ENCODE measurements around the gene SUN5. TPM values are rescaled to one million over a fixed set of nuclear protein-coding genes. Genes with fewer than 3 reads are reported as not detected.

The SUN5 gene
- total RNA-seq, 1 donor from 2014 or later = not detected

DNA sequence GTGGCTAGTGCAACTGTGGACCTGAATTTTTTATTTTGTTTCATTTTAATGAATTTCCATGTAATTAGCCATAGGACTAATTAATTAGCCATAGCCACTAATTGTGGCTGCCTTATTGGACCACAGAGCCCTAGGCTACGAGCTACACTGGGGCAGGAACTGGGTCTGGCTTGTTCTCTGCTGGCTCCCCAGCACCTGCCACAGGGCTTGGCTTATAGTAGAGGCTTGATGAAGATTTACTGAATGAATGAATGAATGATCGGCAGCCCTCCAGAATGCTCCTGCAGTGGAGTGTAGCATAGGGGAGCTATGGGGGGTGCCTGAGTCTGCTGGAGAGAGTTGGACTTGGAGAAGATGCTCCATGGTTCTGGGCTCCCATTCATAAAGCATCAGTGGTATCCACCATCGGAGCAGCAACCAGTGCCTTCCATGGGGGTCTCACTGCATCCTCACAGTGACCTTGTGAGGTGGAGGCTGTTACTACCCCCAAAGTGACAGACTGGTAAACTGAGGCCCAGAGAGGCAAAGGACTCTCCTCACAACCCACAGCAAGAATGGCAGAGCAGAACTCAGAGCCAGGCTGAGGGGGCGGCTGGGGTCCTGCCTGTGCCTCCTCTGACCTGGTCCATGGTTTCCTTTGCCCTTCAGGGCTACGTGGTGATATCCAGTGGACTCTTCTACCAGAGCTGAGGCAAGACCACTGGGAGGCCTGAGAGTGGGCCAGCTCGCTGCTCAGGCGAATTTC, 18.6 kb upstream of the SUN5 start:
- H3K36me3 Mint-ChIP-seq (ENCODE audit: insufficient read depth) = no peaks in the 10 kb centered on the region
- DNase-seq (ENCODE audit: low spot score, unreplicated experiment) = no peak
- no peak overlapping the region for H3K27ac Mint-ChIP-seq
- TF ChIP-seq, protein P1, sequence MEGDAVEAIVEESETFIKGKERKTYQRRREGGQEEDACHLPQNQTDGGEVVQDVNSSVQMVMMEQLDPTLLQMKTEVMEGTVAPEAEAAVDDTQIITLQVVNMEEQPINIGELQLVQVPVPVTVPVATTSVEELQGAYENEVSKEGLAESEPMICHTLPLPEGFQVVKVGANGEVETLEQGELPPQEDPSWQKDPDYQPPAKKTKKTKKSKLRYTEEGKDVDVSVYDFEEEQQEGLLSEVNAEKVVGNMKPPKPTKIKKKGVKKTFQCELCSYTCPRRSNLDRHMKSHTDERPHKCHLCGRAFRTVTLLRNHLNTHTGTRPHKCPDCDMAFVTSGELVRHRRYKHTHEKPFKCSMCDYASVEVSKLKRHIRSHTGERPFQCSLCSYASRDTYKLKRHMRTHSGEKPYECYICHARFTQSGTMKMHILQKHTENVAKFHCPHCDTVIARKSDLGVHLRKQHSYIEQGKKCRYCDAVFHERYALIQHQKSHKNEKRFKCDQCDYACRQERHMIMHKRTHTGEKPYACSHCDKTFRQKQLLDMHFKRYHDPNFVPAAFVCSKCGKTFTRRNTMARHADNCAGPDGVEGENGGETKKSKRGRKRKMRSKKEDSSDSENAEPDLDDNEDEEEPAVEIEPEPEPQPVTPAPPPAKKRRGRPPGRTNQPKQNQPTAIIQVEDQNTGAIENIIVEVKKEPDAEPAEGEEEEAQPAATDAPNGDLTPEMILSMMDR (IDR thresholded peaks at IDR 0.05; ENCODE audit: unreplicated experiment) = no peak
- H3K4me3 Mint-ChIP-seq (ENCODE audit: low read depth) = no peak overlapping the region
- no peaks in the 10 kb centered on the region for H3K9me3 Mint-ChIP-seq (ENCODE audit: low read depth)
- H3K4me1 Mint-ChIP-seq (ENCODE audit: low read depth) = no peaks in the 10 kb centered on the region
- H3K27me3 Mint-ChIP-seq = peaks cover 4% of the 10 kb centered on the region

DNA sequence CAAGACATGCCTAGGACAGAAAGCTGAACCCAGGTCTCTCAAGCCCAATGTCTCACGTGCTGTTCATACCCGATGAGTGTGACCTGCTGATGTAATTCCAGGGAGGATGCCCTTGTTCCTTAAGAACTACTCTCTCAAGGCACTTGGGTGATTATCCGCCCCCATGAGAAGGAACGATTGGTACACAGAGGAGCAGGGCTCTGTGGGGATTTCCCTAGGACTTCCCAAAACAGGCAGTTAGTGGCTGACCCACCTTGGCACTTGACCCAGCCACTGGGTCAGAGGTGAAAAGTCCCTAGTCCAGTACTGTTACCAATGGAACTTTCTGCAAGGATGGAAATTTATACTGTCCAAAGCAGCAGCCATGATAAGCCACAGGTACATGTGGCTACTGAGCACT, 18.1 kb upstream of the SUN5 start:
- H3K4me1 Mint-ChIP-seq (ENCODE audit: low read depth) = no peaks in the 10 kb centered on the region
- no peak for DNase-seq (ENCODE audit: low spot score, unreplicated experiment)
- no peaks in the 10 kb centered on the region for H3K9me3 Mint-ChIP-seq (ENCODE audit: low read depth)
- TF ChIP-seq, protein P1 (IDR thresholded peaks at IDR 0.05; ENCODE audit: unreplicated experiment) = no peak
- H3K27ac Mint-ChIP-seq = no peak overlapping the region
- peaks cover 8% of the 10 kb centered on the region for H3K27me3 Mint-ChIP-seq
- H3K4me3 Mint-ChIP-seq (ENCODE audit: low read depth) = no peak overlapping the region
- H3K36me3 Mint-ChIP-seq (ENCODE audit: insufficient read depth) = no peaks in the 10 kb centered on the region

DNA sequence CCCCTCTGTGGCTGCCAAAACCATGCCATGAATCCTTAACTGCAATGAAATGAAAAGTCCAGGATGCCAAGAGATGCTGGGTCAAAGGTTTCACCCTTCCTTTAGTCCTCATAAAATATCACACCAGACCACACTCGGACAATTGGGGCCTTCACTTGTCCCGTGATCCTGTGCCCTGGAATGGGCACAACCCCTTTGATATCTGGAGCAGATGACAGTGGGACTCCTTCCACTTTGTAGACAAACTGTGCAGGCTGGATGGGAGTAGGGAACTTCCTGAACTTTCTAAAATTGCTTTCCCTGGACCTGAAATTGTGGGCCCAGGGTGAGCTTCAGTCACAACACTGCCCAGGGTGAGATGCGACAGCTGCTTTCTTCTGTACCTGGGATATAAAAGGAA, 17.6 kb upstream of the SUN5 start:
- Mint-ChIP-seq H3K4me3 (ENCODE audit: low read depth) (no peak overlapping the region), H3K27me3 (peaks cover 8% of the 10 kb centered on the region), H3K4me1 (ENCODE audit: low read depth) (no peaks in the 10 kb centered on the region), H3K27ac (no peak overlapping the region), H3K9me3 (ENCODE audit: low read depth) (no peaks in the 10 kb centered on the region), H3K36me3 (ENCODE audit: insufficient read depth) (no peaks in the 10 kb centered on the region)
- TF ChIP-seq, protein P1 (IDR thresholded peaks at IDR 0.05; ENCODE audit: unreplicated experiment) = no peak
- DNase-seq (ENCODE audit: low spot score, unreplicated experiment) = no peak

DNA sequence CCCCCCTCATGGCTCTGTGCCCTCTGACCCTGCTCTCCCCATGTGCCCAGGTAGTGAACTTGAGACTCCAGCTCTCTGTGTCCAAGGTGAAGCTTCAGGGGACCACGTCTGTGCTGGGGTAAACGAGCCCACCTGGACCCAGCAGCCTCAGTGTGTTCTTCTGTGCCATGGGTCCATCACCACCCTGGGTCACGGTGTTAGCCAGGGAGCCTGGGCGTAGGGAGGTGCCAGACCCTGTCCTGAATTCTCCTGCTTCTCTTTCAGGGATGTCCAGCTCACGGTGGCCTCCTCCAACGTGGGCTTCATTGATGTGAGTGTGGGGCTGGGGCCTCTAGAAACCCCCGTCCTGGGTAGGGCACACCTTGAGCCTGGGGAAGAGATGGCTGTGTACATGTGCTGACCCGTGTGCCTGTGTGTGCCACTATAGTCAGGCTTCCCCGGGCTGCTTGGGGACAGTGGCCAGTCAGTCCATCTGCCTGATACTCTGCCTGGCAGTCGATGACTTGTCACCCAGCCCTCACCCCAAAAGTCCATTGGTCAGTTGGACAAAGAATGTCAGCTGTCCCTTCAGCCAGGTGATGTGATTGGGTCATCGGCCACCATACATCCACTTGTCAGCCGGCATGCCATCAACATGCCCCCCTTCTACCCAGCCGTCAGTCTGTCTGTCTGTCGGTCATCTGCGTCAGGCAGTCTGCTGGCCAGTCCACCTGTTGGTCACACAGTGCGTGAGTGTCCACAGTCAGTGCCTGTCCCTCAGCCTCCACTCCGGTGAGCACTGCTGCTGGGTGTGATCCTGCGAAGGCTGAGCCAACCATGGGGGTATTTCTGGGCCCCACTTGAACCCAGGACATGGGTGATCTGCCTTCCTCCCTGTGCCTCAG, 16.3 kb upstream of the SUN5 start:
- no peaks in the 10 kb centered on the region for H3K36me3 Mint-ChIP-seq (ENCODE audit: insufficient read depth)
- no peak overlapping the region for H3K27ac Mint-ChIP-seq
- TF ChIP-seq, protein P1 (IDR thresholded peaks at IDR 0.05; ENCODE audit: unreplicated experiment) = no peak
- no peaks in the 10 kb centered on the region for H3K4me1 Mint-ChIP-seq (ENCODE audit: low read depth)
- no peak overlapping the region for H3K4me3 Mint-ChIP-seq (ENCODE audit: low read depth)
- no peak for DNase-seq (ENCODE audit: low spot score, unreplicated experiment)
- H3K27me3 Mint-ChIP-seq = peaks cover 18% of the 10 kb centered on the region
- H3K9me3 Mint-ChIP-seq (ENCODE audit: low read depth) = no peaks in the 10 kb centered on the region

DNA sequence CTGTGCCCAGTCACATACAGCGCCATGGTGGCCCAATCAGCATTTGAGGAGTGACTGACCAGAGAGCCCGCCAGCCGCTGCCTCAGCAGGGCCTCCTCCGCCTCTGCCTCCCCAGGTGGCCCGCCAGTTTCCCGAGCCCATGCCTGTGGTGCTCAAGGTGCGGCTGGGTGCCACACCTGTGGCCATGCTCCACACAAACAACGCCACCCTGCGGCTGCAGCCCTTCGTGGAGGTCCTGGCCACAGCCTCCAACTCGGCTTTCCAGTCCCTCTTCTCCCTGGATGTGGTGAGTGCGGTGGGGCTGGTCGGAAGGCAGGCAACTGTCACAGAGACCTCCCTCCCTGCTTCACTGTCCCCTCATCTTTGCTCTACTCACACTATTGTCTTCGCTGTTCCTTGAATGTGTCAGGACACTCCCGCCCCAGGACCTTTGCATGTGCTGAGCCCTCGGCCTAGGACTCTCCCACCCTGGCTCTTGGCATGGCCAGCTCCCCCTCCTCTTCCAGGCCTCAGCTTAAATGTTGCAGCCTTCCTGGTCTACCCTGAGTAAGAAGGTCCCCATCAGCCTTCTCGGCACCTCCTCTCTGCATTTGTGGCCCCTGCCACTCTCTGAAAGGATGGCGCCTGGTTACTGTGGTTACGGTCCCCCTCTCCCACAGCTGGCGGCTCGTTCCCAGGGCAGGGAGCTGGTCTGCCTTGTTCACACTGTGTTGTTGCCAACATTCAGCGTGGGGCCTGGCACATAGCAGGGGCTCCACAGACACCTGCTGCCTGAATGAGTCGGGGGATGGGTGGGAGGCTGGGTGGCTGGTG, 15.4 kb upstream of the SUN5 start:
- H3K9me3 Mint-ChIP-seq (ENCODE audit: low read depth) = no peaks in the 10 kb centered on the region
- H3K27me3 Mint-ChIP-seq = peaks cover 27% of the 10 kb centered on the region
- no peak overlapping the region for H3K4me3 Mint-ChIP-seq (ENCODE audit: low read depth)
- TF ChIP-seq, protein P1 (IDR thresholded peaks at IDR 0.05; ENCODE audit: unreplicated experiment) = no peak
- H3K36me3 Mint-ChIP-seq (ENCODE audit: insufficient read depth) = no peaks in the 10 kb centered on the region
- no peak for DNase-seq (ENCODE audit: low spot score, unreplicated experiment)
- no peak overlapping the region for H3K27ac Mint-ChIP-seq
- H3K4me1 Mint-ChIP-seq (ENCODE audit: low read depth) = no peaks in the 10 kb centered on the region
